ENCODE measurements around the gene NAA60. TPM values are rescaled to one million over a fixed set of nuclear protein-coding genes. Genes with fewer than 3 reads are reported as not detected.
A peak's percentile ranks its signal among the peaks of the same experiment; 100 is the strongest.

Gene NAA60
- total RNA-seq, 1 donor from 2014 or later = 58.4 TPM

DNA sequence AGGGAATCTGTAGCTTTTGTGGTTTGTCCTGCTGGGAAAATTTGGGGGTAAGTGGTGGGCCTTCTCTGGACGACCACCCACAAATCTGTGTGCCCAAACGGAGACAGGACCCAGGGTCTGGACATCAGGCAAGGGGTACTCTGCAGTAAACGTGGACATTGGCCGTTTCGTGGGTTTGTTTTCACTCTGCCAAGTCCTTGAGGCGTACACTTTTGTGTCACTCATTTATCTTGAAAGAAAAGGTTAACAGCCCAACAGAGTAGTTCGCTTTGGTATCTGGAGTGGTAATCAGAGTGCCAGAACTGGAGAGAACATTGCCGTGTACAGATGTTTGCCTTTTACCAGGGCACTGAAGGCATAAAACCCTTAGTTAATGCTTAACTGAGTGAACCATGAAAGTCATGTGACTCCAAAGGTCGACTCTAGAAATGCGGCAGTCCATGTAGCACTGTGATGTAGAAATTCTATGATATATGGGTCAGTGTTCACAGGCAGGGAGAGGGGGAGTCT, 15.4 kb downstream of the NAA60 start:
- H3K27me3 ChIP-seq = no peaks in the 10 kb centered on the region
- no peak for DNase-seq (ENCODE audit: extremely low spot score in 2 of 2)
- peaks cover 50% of the 10 kb centered on the region for H3K4me1 ChIP-seq
- no peaks in the 10 kb centered on the region for H3K9me3 ChIP-seq
- no peaks in the 10 kb centered on the region for H3K36me3 ChIP-seq
- H3K4me3 ChIP-seq = peak overlapping the region; percentile 66 to 81
- peak overlapping the region; percentile 88 for H3K27ac ChIP-seq
- intact Hi-C loops (cut with DNase I) = no loop called here
- TF ChIP-seq POLR2AphosphoS5 (IDR thresholded peaks at IDR 0.05; ENCODE audit: insufficient read depth in 1 of 2, low read depth in 1 of 2) (no peak), POLR2A (IDR thresholded peaks at IDR 0.05) (no peak)
- TF ChIP-seq, protein P1, sequence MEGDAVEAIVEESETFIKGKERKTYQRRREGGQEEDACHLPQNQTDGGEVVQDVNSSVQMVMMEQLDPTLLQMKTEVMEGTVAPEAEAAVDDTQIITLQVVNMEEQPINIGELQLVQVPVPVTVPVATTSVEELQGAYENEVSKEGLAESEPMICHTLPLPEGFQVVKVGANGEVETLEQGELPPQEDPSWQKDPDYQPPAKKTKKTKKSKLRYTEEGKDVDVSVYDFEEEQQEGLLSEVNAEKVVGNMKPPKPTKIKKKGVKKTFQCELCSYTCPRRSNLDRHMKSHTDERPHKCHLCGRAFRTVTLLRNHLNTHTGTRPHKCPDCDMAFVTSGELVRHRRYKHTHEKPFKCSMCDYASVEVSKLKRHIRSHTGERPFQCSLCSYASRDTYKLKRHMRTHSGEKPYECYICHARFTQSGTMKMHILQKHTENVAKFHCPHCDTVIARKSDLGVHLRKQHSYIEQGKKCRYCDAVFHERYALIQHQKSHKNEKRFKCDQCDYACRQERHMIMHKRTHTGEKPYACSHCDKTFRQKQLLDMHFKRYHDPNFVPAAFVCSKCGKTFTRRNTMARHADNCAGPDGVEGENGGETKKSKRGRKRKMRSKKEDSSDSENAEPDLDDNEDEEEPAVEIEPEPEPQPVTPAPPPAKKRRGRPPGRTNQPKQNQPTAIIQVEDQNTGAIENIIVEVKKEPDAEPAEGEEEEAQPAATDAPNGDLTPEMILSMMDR (IDR thresholded peaks at IDR 0.05) = no peak

DNA sequence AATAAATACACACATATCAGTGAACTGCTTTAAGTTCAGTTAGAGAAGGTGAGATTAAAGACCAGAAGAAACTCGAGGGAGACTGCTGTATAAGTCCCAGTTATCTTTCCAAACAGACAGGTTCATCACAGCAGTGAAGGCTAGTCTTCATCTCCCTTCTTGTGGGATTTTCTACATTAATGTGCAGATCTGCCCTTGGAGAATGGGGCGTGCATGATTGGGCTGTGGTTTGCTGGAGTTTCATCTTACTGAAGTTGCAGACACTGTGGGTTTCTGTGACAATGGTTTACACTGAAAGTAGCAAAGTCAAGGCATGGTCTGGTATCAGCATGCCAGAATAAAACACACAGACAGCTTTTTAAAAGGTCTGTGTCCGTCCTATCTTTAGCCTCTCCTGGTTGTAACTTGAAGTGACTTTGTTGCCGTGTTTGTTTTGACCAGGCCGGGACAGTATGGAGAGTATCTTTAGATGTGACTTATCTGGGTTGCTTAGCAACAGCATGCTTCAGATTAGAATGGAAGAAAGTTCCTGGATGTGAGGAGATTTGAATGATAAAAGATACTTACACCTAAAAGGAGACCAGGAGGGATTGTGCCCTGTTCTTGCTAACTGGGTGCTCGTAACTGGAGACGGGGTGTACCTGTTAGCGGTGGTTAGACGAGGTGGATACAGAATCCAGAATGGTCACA, 16.1 kb downstream of the NAA60 start:
- no peaks in the 10 kb centered on the region for H3K36me3 ChIP-seq
- no peaks in the 10 kb centered on the region for H3K9me3 ChIP-seq
- H3K27me3 ChIP-seq = no peaks in the 10 kb centered on the region
- DNase-seq (ENCODE audit: extremely low spot score in 2 of 2) = no peak
- H3K27ac ChIP-seq = peak overlapping the region; percentile 88
- H3K4me3 ChIP-seq = peak overlapping the region; percentile 66 to 81
- TF ChIP-seq, protein P1 (IDR thresholded peaks at IDR 0.05) = no peak
- TF ChIP-seq POLR2A (IDR thresholded peaks at IDR 0.05) (no peak), POLR2AphosphoS5 (IDR thresholded peaks at IDR 0.05; ENCODE audit: insufficient read depth in 1 of 2, low read depth in 1 of 2) (no peak)
- peaks cover 57% of the 10 kb centered on the region for H3K4me1 ChIP-seq
- intact Hi-C loops (cut with DNase I) = no loop called here

DNA sequence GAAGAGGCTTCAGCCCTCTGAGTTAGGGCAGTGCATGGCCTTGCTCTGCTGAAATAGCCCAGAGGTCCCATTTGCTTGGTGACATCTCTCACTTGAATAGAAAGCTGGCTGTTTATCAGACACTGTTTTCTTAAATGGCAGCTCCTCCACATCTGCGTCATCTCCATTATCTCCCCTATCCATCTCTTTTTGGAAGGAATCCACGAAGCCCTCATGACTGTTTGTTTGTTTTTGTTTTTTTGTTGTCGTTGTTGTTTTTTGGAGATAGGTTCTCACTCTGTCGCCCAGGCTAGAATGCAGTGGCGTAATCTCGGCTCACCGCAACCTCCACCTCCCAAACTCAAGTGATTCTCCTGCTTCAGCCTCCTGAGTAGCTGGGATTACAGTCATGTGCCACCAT, 16.6 kb downstream of the NAA60 start:
- intact Hi-C loops (cut with DNase I) = no loop called here
- TF ChIP-seq POLR2AphosphoS5 (IDR thresholded peaks at IDR 0.05; ENCODE audit: insufficient read depth in 1 of 2, low read depth in 1 of 2) (no peak), POLR2A (IDR thresholded peaks at IDR 0.05) (no peak)
- TF ChIP-seq, protein P1 (IDR thresholded peaks at IDR 0.05) = no peak
- Histone ChIP-seq H3K27ac (no peak overlapping the region), H3K4me3 (peak overlapping the region in 1 of 2 donors; percentile 81), H3K36me3 (no peaks in the 10 kb centered on the region), H3K27me3 (no peaks in the 10 kb centered on the region), H3K4me1 (peaks cover 60% of the 10 kb centered on the region), H3K9me3 (no peaks in the 10 kb centered on the region)
- no peak for DNase-seq (ENCODE audit: extremely low spot score in 2 of 2)

DNA sequence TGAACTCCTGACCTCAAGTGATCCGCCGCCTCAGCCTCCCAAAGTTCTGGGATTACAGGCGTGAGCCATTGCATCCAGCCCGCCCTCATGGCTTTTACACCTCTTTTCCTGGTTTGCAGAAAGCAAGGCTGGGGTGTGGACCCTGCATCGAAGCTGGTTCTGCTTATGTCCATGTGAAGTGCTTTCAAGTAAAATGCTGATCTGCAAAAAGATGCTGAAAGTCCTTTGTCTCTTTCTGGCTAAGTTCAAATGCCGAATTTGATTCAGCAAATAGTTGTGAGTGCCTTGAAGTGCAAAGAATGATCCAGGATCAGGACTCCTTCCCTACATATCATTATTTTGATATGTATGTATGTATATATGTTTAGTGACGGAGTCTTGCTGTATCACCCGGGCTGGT, 17.1 kb downstream of the NAA60 start:
- Histone ChIP-seq H3K27me3 (no peaks in the 10 kb centered on the region), H3K27ac (no peak overlapping the region), H3K4me3 (no peak overlapping the region), H3K36me3 (peaks cover 0 to 2% of the 10 kb centered on the region in 2 donors), H3K9me3 (no peaks in the 10 kb centered on the region), H3K4me1 (peaks cover 60% of the 10 kb centered on the region)
- intact Hi-C loops (cut with DNase I) = no loop called here
- no peak for DNase-seq (ENCODE audit: extremely low spot score in 2 of 2)
- TF ChIP-seq POLR2AphosphoS5 (IDR thresholded peaks at IDR 0.05; ENCODE audit: insufficient read depth in 1 of 2, low read depth in 1 of 2) (no peak), POLR2A (IDR thresholded peaks at IDR 0.05) (no peak)
- TF ChIP-seq, protein P1 (IDR thresholded peaks at IDR 0.05) = no peak

DNA sequence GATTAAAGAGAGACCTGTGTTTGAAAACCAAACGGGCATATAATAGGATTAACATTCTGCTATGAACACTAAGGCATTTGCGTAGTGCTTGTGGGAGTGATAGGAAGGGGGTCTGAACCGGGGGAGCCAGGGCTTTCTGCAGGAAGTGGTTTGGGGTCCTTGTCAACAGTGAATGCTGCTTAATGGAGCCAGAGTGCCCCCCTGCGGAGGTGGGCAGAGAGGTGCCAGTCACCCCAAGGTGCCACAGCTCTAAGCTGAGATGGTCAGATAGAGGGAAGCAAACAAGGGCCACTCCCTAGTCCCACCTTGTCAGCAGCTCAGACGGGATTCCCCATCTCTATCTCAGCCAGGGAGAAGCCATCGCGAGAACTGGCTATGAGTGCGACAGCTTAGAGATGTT, 17.7 kb downstream of the NAA60 start:
- Histone ChIP-seq H3K4me1 (peaks cover 60% of the 10 kb centered on the region), H3K9me3 (no peaks in the 10 kb centered on the region), H3K36me3 (peaks cover 0 to 8% of the 10 kb centered on the region in 2 donors), H3K27ac (no peak overlapping the region), H3K4me3 (no peak overlapping the region), H3K27me3 (no peaks in the 10 kb centered on the region)
- intact Hi-C loops (cut with DNase I) = no loop called here
- DNase-seq (ENCODE audit: extremely low spot score in 2 of 2) = no peak
- TF ChIP-seq, protein P1 (IDR thresholded peaks at IDR 0.05) = no peak
- TF ChIP-seq POLR2AphosphoS5 (IDR thresholded peaks at IDR 0.05; ENCODE audit: insufficient read depth in 1 of 2, low read depth in 1 of 2) (no peak), POLR2A (IDR thresholded peaks at IDR 0.05) (no peak)

Data from vagina (tissue), 2 donors.